ENCODE data around the gene ATP6V1E1. TPM values are rescaled to one million over a fixed set of nuclear protein-coding genes. Genes with fewer than 3 reads are reported as not detected.

ATP6V1E1 gene
- total RNA-seq, 1 donor from 2014 or later, result 59.7 TPM

GRCh38 chr22:17633217-17633997 is 4.9 kb upstream of the ATP6V1E1 start:
- no peaks in the 10 kb centered on the region for H3K9me3 Mint-ChIP-seq (ENCODE audit: low read depth)
- H3K4me1 Mint-ChIP-seq (ENCODE audit: low read depth), result peaks cover 10% of the 10 kb centered on the region
- no peaks in the 10 kb centered on the region for H3K36me3 Mint-ChIP-seq (ENCODE audit: insufficient read depth)
- no peak overlapping the region for H3K4me3 Mint-ChIP-seq (ENCODE audit: low read depth)
- TF ChIP-seq CTCF (IDR thresholded peaks at IDR 0.05; ENCODE audit: unreplicated experiment), result no peak
- no peak for DNase-seq (ENCODE audit: low spot score, unreplicated experiment)
- no peaks in the 10 kb centered on the region for H3K27me3 Mint-ChIP-seq
- H3K27ac Mint-ChIP-seq, result peak overlapping the region; percentile 47

GRCh38 chr22:17631076-17631565 is 2.6 kb upstream of the ATP6V1E1 start:
- H3K4me3 Mint-ChIP-seq (ENCODE audit: low read depth), result no peak overlapping the region
- DNase-seq (ENCODE audit: low spot score, unreplicated experiment), result no peak
- no peaks in the 10 kb centered on the region for H3K9me3 Mint-ChIP-seq (ENCODE audit: low read depth)
- H3K27me3 Mint-ChIP-seq, result no peaks in the 10 kb centered on the region
- peaks cover 5% of the 10 kb centered on the region for H3K4me1 Mint-ChIP-seq (ENCODE audit: low read depth)
- no peak for TF ChIP-seq CTCF (IDR thresholded peaks at IDR 0.05; ENCODE audit: unreplicated experiment)
- no peaks in the 10 kb centered on the region for H3K36me3 Mint-ChIP-seq (ENCODE audit: insufficient read depth)
- H3K27ac Mint-ChIP-seq, result no peak overlapping the region

GRCh38 chr22:17629641-17630040 is 1.1 kb upstream of the ATP6V1E1 start:
- no peak for TF ChIP-seq CTCF (IDR thresholded peaks at IDR 0.05; ENCODE audit: unreplicated experiment)
- Mint-ChIP-seq H3K4me3 (ENCODE audit: low read depth) (peak overlapping the region; percentile 97), H3K4me1 (ENCODE audit: low read depth) (peaks cover 5% of the 10 kb centered on the region), H3K27ac (peak overlapping the region; percentile 29), H3K27me3 (no peaks in the 10 kb centered on the region), H3K36me3 (ENCODE audit: insufficient read depth) (no peaks in the 10 kb centered on the region), H3K9me3 (ENCODE audit: low read depth) (no peaks in the 10 kb centered on the region)
- no peak for DNase-seq (ENCODE audit: low spot score, unreplicated experiment)

GRCh38 chr22:17629173-17629489 is 582 bp upstream of the ATP6V1E1 start:
- DNase-seq (ENCODE audit: low spot score, unreplicated experiment), result no peak
- Mint-ChIP-seq H3K27ac (peak overlapping the region; percentile 99), H3K27me3 (no peaks in the 10 kb centered on the region), H3K4me3 (ENCODE audit: low read depth) (peak overlapping the region; percentile 97), H3K36me3 (ENCODE audit: insufficient read depth) (no peaks in the 10 kb centered on the region), H3K4me1 (ENCODE audit: low read depth) (peaks cover 5% of the 10 kb centered on the region), H3K9me3 (ENCODE audit: low read depth) (no peaks in the 10 kb centered on the region)
- TF ChIP-seq CTCF (IDR thresholded peaks at IDR 0.05; ENCODE audit: unreplicated experiment), result no peak

GRCh38 chr22:17627961-17628405 is 566 bp downstream of the ATP6V1E1 start:
- Mint-ChIP-seq H3K36me3 (ENCODE audit: insufficient read depth) (peaks cover 2% of the 10 kb centered on the region), H3K27ac (peak overlapping the region; percentile 99), H3K27me3 (no peaks in the 10 kb centered on the region), H3K4me1 (ENCODE audit: low read depth) (peaks cover 5% of the 10 kb centered on the region), H3K4me3 (ENCODE audit: low read depth) (peak overlapping the region; percentile 97), H3K9me3 (ENCODE audit: low read depth) (no peaks in the 10 kb centered on the region)
- no peak for TF ChIP-seq CTCF (IDR thresholded peaks at IDR 0.05; ENCODE audit: unreplicated experiment)
- no peak for DNase-seq (ENCODE audit: low spot score, unreplicated experiment)
